Effector CD4-positive, alpha-beta T cell (primary cell): ENCODE data around the gene DNAH17.

Experiments
- DNase-seq: peaks from one replicate; pipeline ENCODE4 v3.0.0-alpha.2; 2020

Gene DNAH17

DNA sequence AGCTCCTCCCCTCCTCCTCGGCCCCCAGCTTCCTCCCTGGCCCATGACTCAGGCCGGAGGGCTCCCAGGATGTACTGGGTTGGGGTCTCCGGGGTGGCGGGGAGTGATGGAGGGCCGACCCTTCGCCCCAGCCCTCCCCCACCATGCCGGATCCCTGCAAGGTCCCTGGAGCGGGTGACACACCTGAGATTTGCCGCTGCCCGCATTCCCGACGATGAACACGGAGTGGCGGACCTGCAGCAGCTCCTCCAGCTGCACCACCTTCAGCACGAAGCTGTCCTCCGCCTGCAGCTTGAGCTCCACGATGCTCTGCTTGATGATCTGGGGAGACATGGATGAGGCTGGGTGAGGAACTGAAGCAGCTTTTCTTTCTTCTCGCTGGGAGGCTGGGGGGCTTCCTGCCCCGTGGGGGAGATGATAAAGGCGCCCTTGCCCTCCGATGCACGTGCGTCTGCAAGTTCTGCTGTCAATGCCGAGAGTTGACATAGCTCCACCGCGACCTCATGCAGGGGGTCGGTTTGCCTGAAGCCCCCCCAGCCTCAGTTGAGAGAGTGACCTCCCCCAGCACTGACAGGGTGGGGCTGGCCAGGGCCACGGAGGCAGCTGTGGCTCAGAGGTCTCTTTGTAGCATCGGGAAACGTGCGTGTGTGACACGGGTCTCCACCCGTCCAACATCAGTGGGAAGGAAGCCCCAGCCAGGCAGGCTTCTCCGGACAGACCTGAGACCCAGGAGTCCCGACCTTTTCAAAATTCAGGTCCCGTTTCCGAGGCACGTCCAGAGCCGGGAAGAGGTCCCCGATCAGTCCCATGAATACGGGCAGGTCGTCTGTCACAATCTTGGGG, 83.1 kb downstream of the DNAH17 start:
- no peak for DNase-seq

GRCh38 chr17:78493450-78493849, 83.7 kb downstream of the DNAH17 start:
- DNase-seq, result no peak

DNA sequence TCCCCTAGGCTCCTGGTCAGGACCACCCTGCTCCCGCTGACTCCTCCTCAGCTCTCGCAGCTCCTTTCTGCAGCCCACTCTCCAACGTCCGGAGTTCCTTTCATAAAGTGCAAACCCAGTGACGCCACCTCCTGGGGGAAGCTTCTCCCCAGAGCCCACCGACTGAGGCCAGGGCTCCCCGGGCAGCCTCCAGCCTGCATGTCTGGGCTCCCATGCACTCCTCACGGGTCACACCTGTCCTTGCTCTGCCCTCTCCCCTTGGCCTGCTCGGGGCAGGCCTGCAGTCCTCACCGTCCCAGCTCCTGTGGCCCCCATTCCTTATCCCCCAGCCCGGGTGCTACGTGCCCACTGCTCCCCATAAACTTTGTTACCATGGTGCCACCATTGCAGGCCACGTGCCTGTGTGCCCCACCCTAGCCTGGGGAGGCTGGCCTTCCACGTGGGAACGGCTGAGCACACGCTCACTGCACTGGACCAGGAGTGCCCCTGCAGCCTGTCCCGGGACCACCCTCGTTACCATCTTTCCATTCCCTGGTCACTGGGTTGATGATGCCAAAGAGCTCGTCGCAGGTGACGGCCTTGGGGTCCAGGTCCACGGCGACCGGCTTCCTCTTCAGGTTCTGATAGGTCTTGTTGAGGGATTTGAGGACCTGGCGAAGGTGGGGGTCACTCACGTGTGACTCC, 84.9 kb downstream of the DNAH17 start:
- no peak for DNase-seq

- DNase-seq, result no peak
Observed at GRCh38 chr17:78491236-78492115, 85.7 kb downstream of the DNAH17 start.

- no peak for DNase-seq
Observed at GRCh38 chr17:78490673-78491072, 86.5 kb downstream of the DNAH17 start.

DNA sequence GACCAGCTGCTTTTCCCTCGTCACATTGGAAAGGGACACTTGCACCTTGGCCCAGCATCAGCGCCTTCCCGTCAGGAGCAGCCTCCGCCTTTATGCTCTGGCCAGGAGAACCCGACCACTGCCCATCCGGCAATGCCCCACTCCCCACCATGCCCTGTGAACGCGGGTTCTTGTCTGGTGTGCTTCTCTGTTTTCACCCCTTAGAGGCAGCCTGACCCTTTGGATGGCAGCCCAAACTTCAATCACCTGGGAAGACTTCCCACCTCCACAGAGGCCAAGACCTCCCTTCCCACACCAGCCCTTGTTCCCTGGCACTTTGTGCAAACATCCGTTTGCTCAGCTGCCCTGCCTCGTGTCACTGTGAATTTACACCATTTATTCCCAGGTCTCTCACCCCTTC, 87.0 kb downstream of the DNAH17 start:
- DNase-seq, result no peak

DNA sequence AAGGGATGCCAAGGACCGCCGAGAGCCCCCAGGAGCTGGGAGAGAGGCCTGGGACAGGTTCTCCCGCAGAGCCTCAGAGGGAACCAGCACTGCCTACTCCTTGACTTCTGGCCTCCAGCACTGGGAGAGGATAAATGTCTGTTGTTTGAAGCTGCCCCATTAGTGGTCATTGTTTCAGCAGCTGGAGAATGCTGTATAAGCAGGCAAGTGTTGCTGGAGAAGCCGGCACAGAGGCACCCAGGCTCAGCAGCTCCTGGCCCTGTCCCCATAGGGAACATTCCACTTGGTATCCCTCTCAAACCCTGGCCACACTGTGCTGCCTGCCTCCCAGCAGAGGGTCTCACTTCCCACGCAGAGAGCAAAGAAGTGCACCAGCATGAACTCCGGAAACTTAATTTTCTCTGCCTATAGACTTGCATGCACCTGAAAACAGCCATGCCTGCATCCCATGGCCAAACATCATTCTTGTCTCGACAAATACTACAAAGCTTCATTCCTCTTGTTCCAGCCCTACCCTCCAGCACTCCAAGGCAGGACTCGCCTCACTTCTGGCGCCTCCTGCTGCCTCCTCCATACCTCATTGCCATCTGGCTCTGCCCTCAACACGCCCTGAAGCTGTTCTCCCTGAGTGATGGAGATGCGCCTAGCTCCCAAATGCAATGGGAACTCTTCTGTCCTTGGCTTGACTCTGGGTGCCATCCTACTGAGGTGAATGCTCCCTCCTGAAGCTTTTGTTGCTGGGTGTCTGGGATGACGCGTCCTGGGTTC, 88.1 kb downstream of the DNAH17 start:
- no peak for DNase-seq

- DNase-seq, result no peak
Observed at GRCh38 chr17:78488156-78488555, 89.0 kb downstream of the DNAH17 start.

DNA sequence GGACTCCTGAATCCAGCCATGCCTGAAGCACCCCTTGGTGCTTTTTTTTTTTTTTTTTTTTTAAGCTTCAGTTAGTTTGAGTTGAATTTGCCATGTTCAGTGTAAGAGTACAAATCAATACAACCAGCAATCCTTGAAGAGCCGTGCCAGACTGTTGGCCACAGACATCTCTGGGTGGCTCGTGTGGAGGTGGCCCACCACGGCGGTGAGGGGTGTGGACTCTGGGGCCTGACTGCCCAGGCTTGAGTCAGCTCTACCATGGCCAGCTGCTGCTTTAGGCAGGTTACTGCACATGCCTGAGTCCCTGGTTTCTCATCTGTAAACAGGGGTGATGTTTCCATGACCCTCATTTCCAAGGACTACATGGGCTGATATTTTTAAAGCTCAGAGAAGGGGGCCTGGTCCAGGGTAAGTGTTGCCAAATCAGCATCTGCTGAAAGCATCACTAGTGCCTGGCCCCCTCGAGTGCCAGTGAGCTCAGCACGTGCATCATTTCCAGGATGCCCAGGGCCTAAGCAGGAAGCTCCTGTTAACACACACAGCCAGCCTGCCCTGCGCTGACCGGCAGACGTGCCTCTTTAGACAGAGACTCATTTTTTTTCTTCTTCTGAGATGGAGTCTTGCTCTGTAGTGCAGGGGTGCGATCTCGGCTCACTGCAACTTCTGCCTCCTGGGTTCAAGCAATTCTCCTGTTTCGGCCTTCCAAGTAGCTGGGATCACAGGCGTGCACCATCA, 90.1 kb downstream of the DNAH17 start:
- DNase-seq, result no peak

DNA sequence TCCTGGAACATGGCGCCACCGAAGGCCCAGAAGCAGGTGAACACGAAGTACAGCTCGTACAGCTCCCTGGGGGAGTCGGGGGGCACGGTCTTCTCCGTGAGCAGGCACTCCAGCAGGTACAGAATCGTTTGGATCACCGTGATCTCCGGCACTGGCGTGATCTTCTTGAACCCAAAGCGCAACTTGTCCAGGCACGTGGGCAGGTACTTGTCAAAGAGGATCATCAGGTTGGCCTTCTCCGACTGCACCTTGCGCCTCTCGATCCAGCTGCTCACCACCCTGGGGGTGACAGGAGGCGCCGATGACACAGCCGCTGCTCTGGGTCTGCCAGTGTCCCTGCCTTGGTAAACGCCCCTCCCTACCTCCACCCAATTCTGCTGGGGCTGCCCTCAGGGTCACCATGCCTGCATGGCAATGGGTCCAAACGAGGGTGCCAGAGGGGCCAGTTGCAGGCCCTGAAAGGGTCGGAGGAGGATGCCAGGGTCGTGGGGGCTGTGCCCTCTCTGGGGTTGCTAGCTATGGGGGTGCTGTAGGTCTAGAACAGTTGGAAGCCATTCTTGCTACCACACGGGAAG, 90.9 kb downstream of the DNAH17 start:
- DNase-seq, result no peak

DNA sequence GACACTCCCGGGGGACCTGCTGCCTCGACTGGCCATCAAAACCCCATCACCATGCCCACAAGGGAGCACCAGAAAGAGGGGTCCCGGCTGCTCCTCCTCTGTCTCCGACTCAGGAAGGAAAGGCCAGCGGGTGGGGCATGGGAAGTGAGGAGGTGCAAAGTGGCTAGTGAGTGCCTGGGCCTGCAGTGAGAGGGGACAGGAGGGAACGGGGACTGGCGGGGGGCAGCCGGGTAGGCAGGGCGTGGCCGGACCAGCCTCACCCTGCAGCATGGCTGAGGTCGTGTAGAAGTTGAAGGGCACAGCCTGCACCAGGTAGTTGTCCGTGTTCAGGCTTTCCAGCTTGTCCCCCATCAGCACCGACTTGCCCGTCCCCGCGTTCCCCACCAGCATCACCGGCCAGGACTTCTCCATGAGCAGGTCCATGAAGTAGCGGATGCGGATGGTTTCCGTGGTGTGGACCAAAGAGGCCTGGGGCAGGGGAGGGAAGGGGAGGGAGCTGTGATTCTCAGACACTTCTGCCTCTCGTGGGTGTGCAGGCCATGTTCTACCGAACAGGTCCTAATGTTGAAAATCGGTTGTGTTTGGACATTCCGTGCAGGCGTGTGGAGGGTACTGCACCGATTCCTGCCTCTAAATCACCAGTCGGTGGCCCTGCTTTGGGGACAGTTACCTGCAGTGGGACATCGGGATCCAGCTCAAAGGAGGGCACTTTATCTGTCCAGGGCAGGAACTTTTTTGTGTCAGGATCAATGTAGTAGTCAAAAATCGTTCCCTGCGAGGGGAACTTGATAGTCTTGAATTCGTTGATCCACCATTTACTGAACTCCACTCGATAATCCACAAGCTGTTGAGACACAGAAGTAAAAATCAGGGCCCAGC, 91.7 kb downstream of the DNAH17 start:
- DNase-seq, result no peak

DNA sequence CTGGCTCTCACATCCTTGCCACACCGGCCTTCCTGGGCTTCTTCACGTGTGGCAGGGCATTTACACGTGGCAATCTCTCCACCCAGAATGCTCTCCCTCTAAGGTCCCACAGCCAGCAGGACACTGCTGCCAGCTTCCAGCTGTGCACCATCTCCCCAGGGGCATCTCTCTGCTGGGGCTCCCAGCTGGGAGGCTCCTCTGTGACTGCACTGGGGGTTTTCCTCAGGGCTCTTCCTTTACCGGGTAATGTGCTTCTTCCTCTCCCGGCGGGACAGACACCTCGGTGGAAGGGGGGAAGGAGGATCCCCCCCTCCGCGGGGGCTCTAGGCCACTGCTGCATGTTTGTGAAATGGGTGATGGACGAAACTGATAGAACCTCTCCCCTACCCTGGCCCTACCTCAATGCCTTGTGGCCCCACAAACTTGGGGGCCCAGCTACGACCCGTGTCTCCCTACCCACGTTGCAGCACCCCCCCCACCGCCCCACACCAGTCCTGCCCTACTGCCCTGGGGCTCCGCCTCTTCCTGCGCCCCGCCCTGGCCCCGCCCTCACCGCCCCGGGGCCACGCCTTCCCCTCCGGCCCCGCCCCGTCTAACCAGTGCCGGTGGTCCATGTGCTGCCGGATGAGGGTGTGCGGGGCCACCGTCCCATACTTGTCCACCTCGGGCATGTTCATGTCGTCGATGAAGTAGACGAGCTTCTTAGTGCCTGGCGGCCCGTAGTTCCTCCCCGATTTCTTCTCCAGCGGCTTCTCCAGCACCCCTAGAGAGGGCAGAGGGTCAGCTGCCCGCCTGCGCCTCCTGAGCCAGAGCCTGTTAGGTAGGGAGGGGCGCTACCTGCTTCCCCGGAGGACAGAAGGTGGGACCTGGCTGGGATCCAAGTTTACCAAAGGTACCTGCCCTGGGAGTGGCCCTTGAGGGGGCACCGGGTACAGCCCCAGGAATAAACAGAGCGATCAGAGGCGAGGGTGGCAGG, 92.6 kb downstream of the DNAH17 start:
- peak; percentile 33 for DNase-seq

- DNase-seq, result no peak
Observed at GRCh38 chr17:78479369-78479768, 97.8 kb downstream of the DNAH17 start.

GRCh38 chr17:78478757-78479297, 98.4 kb downstream of the DNAH17 start:
- no peak for DNase-seq

- no peak for DNase-seq
Observed at GRCh38 chr17:78477913-78478756, 99.1 kb downstream of the DNAH17 start.

- no peak for DNase-seq
Observed at GRCh38 chr17:78476973-78477372, 100.2 kb downstream of the DNAH17 start.

GRCh38 chr17:78476149-78476548, 101.0 kb downstream of the DNAH17 start:
- DNase-seq, result no peak

- no peak for DNase-seq
Observed at GRCh38 chr17:78475211-78475610, 102.0 kb downstream of the DNAH17 start.
